ENCODE measurements around the gene CHTF18. TPM values are rescaled to one million over a fixed set of nuclear protein-coding genes. Genes with fewer than 3 reads are reported as not detected.

CHTF18 gene
- total and polyA plus RNA-seq, 4 donors = 7.5 to 17.4 (median 14.9) TPM

GRCh38 chr16:763369-764183, 24.8 kb upstream of the CHTF18 start:
- H3K27me3 ChIP-seq (ENCODE audit: control insufficient read depth in 3 of 3, insufficient read depth in 3 of 3, low read length in 2 of 3) = no peaks in the 10 kb centered on the region
- TF ChIP-seq CTCF (IDR thresholded peaks at IDR 0.05; ENCODE audit: control extremely low read depth, extremely low read depth) = no peak
- no peak overlapping the region for H3K9ac ChIP-seq (ENCODE audit: insufficient read depth in 1 of 2, low read length in 2 of 2)
- ATAC-seq (ENCODE audit: insufficient read depth, low FRiP score) (no peak), DNase-seq (no peak)
- H3K4me3 ChIP-seq = no peak overlapping the region
- WGBS, 2 donors = 80 to 83% methylated on average over 21 of the region's 21 CpGs
- H3K36me3 ChIP-seq (ENCODE audit: control insufficient read depth in 4 of 4, insufficient read depth in 4 of 4, low read length in 4 of 4) = no peaks in the 10 kb centered on the region
- H3K9me3 ChIP-seq (ENCODE audit: control insufficient read depth in 4 of 4, insufficient read depth in 3 of 4, low read length in 3 of 4) = no peaks in the 10 kb centered on the region
- H3K4me1 ChIP-seq (ENCODE audit: control insufficient read depth in 5 of 5, insufficient read depth in 5 of 5, low read length in 5 of 5) = peaks cover 0 to 6% (median 2%) of the 10 kb centered on the region in 5 donors
- H3K27ac ChIP-seq (ENCODE audit: low read depth in 1 of 2, low read length in 1 of 2) = no peak overlapping the region

GRCh38 chr16:764184-764750, 24.2 kb upstream of the CHTF18 start:
- H3K4me1 ChIP-seq (ENCODE audit: control insufficient read depth in 5 of 5, insufficient read depth in 5 of 5, low read length in 5 of 5) = peaks cover 0 to 9% (median 2%) of the 10 kb centered on the region in 5 donors
- ATAC-seq (ENCODE audit: insufficient read depth, low FRiP score) (no peak), DNase-seq (no peak)
- WGBS, 2 donors = 77 to 86% methylated on average over 20 of the region's 20 CpGs
- H3K27me3 ChIP-seq (ENCODE audit: control insufficient read depth in 3 of 3, insufficient read depth in 3 of 3, low read length in 2 of 3) = no peaks in the 10 kb centered on the region
- no peak overlapping the region for H3K4me3 ChIP-seq
- H3K9ac ChIP-seq (ENCODE audit: insufficient read depth in 1 of 2, low read length in 2 of 2) = no peak overlapping the region
- H3K9me3 ChIP-seq (ENCODE audit: control insufficient read depth in 4 of 4, insufficient read depth in 3 of 4, low read length in 3 of 4) = no peaks in the 10 kb centered on the region
- TF ChIP-seq CTCF (IDR thresholded peaks at IDR 0.05; ENCODE audit: control extremely low read depth, extremely low read depth) = no peak
- no peak overlapping the region for H3K27ac ChIP-seq (ENCODE audit: low read depth in 1 of 2, low read length in 1 of 2)
- H3K36me3 ChIP-seq (ENCODE audit: control insufficient read depth in 4 of 4, insufficient read depth in 4 of 4, low read length in 4 of 4) = no peaks in the 10 kb centered on the region

GRCh38 chr16:764848-765487, 23.5 kb upstream of the CHTF18 start:
- Histone ChIP-seq H3K4me1 (ENCODE audit: control insufficient read depth in 5 of 5, insufficient read depth in 5 of 5, low read length in 5 of 5) (peaks cover 0 to 7% (median 1%) of the 10 kb centered on the region in 5 donors), H3K27me3 (ENCODE audit: control insufficient read depth in 3 of 3, insufficient read depth in 3 of 3, low read length in 2 of 3) (no peaks in the 10 kb centered on the region), H3K27ac (ENCODE audit: low read depth in 1 of 2, low read length in 1 of 2) (no peak overlapping the region), H3K36me3 (ENCODE audit: control insufficient read depth in 4 of 4, insufficient read depth in 4 of 4, low read length in 4 of 4) (no peaks in the 10 kb centered on the region), H3K9me3 (ENCODE audit: control insufficient read depth in 4 of 4, insufficient read depth in 3 of 4, low read length in 3 of 4) (no peaks in the 10 kb centered on the region), H3K4me3 (no peak overlapping the region), H3K9ac (ENCODE audit: insufficient read depth in 1 of 2, low read length in 2 of 2) (no peak overlapping the region)
- DNase-seq (no peak), ATAC-seq (ENCODE audit: insufficient read depth, low FRiP score) (no peak)
- no peak for TF ChIP-seq CTCF (IDR thresholded peaks at IDR 0.05; ENCODE audit: control extremely low read depth, extremely low read depth)
- 90 to 92% methylated on average over 38 of the region's 38 CpGs for WGBS, 2 donors

Data from lung (tissue), 12 donors.